ENCODE results near the gene STON2.

STON2 gene

DNA sequence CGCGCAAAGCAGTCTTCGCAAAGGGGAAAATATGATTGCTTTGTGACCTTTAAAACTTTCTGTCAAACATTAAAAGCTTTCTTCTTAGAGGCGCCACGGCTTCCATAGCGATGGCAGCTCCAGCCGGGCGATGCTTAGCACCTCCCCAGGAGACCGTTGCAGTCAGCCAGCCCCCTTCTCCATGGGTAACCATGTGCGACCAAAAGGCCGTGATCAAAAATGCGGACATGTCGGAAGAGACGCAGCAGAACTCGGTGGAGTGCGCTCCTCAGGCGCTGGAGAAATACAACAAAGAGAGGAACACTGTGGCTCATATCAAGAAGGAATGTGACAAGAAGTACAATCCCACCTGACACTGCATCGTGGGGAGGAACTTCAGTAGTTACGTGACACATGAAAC lies 12.7 kb upstream of the STON2 start:
- no peak for TF ChIP-seq Cebpa-rat (IDR thresholded peaks at IDR 0.05)

DNA sequence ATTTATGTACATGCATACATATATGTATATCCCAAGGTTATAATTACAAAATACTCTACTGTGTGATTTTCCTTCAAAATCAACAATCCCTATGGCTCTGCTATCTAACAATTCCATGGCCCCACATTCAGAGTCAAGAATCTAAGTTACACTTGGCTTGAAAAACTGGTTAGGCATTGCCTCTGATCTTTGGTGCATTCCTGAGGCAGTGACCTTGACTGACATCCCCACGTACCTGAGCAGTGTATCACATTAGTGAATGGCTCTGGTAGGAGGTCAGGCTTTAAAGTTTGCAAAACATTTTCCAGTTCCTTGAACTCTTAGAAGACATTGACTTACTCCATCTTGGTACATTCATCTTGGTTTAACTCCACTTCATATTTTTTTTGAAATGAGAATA lies 8.5 kb upstream of the STON2 start:
- no peak overlapping the region for H3K4me3 ChIP-seq
- no peak overlapping the region for H3K9ac ChIP-seq
- peaks cover 0 to 100% (median 0%) of the 10 kb centered on the region in 11 experiments; a peak in 7 of 22 replicates for H3K27me3 ChIP-seq

More for the DNA sequence above, 12.7 kb upstream of the STON2 start:
- peaks cover 8 to 39% (median 15%) of the 10 kb centered on the region in 11 experiments for H3K9me3 ChIP-seq (replicated peaks in 1 of 11)
- H3K9ac ChIP-seq = no peak overlapping the region
- no peaks in the 10 kb centered on the region for H3K36me3 ChIP-seq
- no peak overlapping the region for H3K27ac ChIP-seq
- H3K27me3 ChIP-seq = peaks cover 0 to 84% (median 0%) of the 10 kb centered on the region in 11 experiments; a peak in 7 of 22 replicates
- no peaks in the 10 kb centered on the region; a peak in 1 of 22 replicates for H4K20me1 ChIP-seq
- no peak overlapping the region for H3K4me3 ChIP-seq
- H3K4me1 ChIP-seq = peaks cover 17 to 32% (median 27%) of the 10 kb centered on the region in 10 experiments
- H3K4me2 ChIP-seq = peak overlapping the region in 7 of 11 experiments; percentile 4 to 63 (median 41); a peak in 12 of 22 replicates

DNA sequence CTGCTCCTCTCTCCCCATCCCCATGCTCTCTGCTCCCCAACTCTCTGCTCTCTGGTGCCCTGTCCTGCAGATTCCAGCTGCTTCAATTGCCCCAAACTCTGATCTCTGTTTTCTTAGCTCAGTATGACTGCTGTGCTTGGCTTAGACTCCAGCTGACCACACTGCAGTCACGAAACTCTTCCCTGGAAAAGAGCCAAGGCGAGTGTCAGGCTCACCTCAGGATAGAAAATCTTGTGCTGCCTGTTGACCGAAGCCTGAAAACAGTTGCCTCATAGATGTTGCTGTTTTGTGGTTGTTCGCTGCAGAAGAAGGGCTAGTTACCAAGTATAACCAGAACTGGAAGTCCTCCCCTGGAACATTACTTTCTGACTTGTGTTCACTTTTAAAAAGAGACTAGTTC lies 6.7 kb upstream of the STON2 start:
- Histone ChIP-seq H3K4me3 (no peak overlapping the region), H3K9me3 (replicated peaks in 1 of 11) (peaks cover 0 to 31% (median 8%) of the 10 kb centered on the region in 11 experiments; a peak in 12 of 22 replicates), H3K27ac (no peak overlapping the region), H3K27me3 (peaks cover 0 to 100% (median 0%) of the 10 kb centered on the region in 11 experiments; a peak in 7 of 22 replicates), H4K20me1 (peaks cover 0 to 5% (median 0%) of the 10 kb centered on the region in 11 experiments; a peak in 1 of 22 replicates), H3K9ac (no peak overlapping the region), H3K36me3 (no peaks in the 10 kb centered on the region), H3K4me2 (no peak overlapping the region), H3K4me1 (peaks cover 0 to 14% (median under 1%) of the 10 kb centered on the region in 10 experiments; a peak in 9 of 20 replicates)
- TF ChIP-seq Cebpa-rat (IDR thresholded peaks at IDR 0.05) = no peak

More for the DNA sequence above, 8.5 kb upstream of the STON2 start:
- no peaks in the 10 kb centered on the region for H3K36me3 ChIP-seq
- no peak overlapping the region for H3K4me2 ChIP-seq
- H3K4me1 ChIP-seq = peaks cover 0 to 8% (median 5%) of the 10 kb centered on the region in 10 experiments; a peak in 6 of 20 replicates
- H3K9me3 ChIP-seq (replicated peaks in 1 of 11) = peaks cover 0 to 41% (median 9%) of the 10 kb centered on the region in 11 experiments; a peak in 12 of 22 replicates
- no peak overlapping the region for H3K27ac ChIP-seq
- H4K20me1 ChIP-seq = no peaks in the 10 kb centered on the region
- no peak for TF ChIP-seq Cebpa-rat (IDR thresholded peaks at IDR 0.05)

DNA sequence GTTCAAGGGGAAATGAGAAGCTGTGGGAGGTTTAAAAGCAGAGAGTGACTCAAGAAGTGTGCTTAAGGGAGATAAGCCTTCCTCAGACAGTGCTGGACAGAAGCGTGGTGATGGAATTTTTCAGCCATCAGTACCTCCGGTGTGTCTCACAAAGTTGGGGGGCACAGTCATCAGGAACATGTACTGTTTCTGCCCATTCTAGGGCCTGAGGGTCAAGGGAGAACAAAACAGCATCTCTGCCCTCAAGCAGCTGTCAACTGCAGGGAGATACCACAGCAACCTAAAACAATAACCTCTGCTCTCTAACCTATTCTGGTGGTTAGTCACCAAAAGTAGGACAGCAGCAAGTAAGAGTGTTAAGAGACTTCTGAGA lies 2.0 kb upstream of the STON2 start:
- peak overlapping the region in 5 of 11 experiments; percentile 42 to 86 (median 73); a peak in 9 of 22 replicates for H3K4me2 ChIP-seq
- no peaks in the 10 kb centered on the region; a peak in 1 of 22 replicates for H3K36me3 ChIP-seq
- H3K4me1 ChIP-seq = peaks cover 0 to 40% (median 11%) of the 10 kb centered on the region in 10 experiments; a peak in 11 of 20 replicates
- peak overlapping the region in 3 of 11 experiments; percentile 28 to 67 (median 46); a peak in 7 of 22 replicates for H3K9ac ChIP-seq
- H4K20me1 ChIP-seq = peaks cover 0 to 7% (median 0%) of the 10 kb centered on the region in 11 experiments; a peak in 2 of 22 replicates
- TF ChIP-seq Cebpa-rat (IDR thresholded peaks at IDR 0.05) = no peak
- peaks cover 0 to 15% (median 0%) of the 10 kb centered on the region in 11 experiments; a peak in 2 of 22 replicates for H3K9me3 ChIP-seq (replicated peaks in 1 of 11)
- no peak overlapping the region for H3K4me3 ChIP-seq
- peak overlapping the region in 7 of 11 experiments; percentile 9 to 86 (median 59); a peak in 10 of 22 replicates for H3K27ac ChIP-seq
- peaks cover 0 to 86% (median 0%) of the 10 kb centered on the region in 11 experiments; a peak in 7 of 22 replicates for H3K27me3 ChIP-seq

DNA sequence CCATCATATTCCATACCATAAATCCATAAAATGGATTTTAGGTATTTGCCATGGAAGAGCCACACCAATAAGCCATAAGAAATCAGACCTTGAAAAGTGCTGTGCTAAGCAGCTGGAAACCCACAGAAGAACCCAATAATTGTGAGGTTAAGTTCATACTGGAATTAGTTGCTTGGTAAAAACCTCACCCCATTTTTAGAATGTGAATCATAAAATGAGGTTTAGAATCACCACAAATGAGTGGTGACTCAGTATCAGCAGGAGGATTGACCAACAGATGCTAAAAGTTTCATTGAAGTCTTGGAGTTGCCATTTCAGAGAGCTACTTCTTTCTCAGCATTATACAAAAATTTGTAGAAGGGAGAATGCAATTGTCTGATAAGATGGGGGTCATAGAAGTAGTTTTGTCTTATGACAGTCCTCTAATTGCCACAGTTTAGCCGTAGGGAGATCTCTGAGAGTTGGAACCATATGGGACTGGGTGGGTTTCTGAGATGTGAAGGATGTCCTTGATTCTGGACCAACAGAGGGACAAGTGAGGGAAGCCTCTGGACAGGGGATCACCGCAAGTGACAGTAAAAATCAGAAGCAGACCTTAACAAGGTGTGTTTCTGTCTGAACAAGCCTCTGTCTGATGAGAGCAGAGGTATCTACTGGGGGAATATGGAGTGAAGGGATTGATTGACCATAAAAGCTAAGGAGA lies 1.4 kb upstream of the STON2 start:
- H4K20me1 ChIP-seq = peaks cover 0 to 7% (median 0%) of the 10 kb centered on the region in 11 experiments; a peak in 2 of 22 replicates
- TF ChIP-seq Cebpa-rat (IDR thresholded peaks at IDR 0.05) = peak in 2 of 11 experiments; percentile 47 to 62; a peak in 4 of 22 replicates
- peak overlapping the region in 7 of 11 experiments; percentile 9 to 86 (median 59); a peak in 10 of 22 replicates for H3K27ac ChIP-seq
- H3K4me1 ChIP-seq = peaks cover 0 to 40% (median 11%) of the 10 kb centered on the region in 10 experiments; a peak in 11 of 20 replicates
- H3K9ac ChIP-seq = peak overlapping the region in 4 of 11 experiments; percentile 13 to 67 (median 37); a peak in 7 of 22 replicates
- no peak overlapping the region for H3K4me3 ChIP-seq
- no peaks in the 10 kb centered on the region; a peak in 1 of 22 replicates for H3K36me3 ChIP-seq
- H3K4me2 ChIP-seq = peak overlapping the region in 6 of 11 experiments; percentile 16 to 86 (median 62); a peak in 10 of 22 replicates
- H3K9me3 ChIP-seq (replicated peaks in 1 of 11) = peaks cover 0 to 15% (median 0%) of the 10 kb centered on the region in 11 experiments; a peak in 2 of 22 replicates
- H3K27me3 ChIP-seq = peaks cover 0 to 86% (median 0%) of the 10 kb centered on the region in 11 experiments; a peak in 7 of 22 replicates

DNA sequence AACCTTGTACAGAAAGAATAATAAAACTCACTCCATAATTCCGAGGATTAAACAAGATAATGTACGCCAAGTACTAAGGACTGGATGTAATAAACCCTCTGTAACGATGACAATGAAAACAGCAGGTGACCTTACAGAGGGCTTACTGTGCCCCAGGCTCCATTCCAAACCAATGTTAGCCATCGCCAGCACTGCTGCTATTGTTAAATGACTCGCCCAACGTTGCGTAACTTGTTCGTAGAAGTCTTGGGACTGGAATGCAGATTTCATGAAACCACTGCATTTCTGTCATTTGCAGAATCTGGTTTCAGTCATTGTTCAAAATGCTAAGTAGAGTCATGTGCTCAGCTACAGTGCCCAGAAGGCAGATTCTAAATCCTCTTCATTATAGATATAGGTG lies 728 bp upstream of the STON2 start:
- Histone ChIP-seq H3K36me3 (no peaks in the 10 kb centered on the region; a peak in 1 of 22 replicates), H3K4me2 (peak overlapping the region in 6 of 11 experiments; percentile 6 to 86 (median 58); a peak in 9 of 22 replicates), H3K9me3 (replicated peaks in 1 of 11) (peaks cover 0 to 14% (median 0%) of the 10 kb centered on the region in 11 experiments; a peak in 2 of 22 replicates), H4K20me1 (peaks cover 0 to 7% (median 0%) of the 10 kb centered on the region in 11 experiments; a peak in 2 of 22 replicates), H3K4me1 (peaks cover 0 to 46% (median 11%) of the 10 kb centered on the region in 10 experiments; a peak in 11 of 20 replicates), H3K27ac (peak overlapping the region in 4 of 11 experiments; percentile 41 to 86 (median 60); a peak in 7 of 22 replicates), H3K9ac (peak overlapping the region in 3 of 11 experiments; percentile 5 to 47 (median 21); a peak in 4 of 22 replicates), H3K4me3 (no peak overlapping the region), H3K27me3 (peaks cover 0 to 86% (median 0%) of the 10 kb centered on the region in 11 experiments; a peak in 7 of 22 replicates)
- TF ChIP-seq Cebpa-rat (IDR thresholded peaks at IDR 0.05) = peak in 10 of 11 experiments; percentile 19 to 79 (median 66); a peak in 14 of 22 replicates

DNA sequence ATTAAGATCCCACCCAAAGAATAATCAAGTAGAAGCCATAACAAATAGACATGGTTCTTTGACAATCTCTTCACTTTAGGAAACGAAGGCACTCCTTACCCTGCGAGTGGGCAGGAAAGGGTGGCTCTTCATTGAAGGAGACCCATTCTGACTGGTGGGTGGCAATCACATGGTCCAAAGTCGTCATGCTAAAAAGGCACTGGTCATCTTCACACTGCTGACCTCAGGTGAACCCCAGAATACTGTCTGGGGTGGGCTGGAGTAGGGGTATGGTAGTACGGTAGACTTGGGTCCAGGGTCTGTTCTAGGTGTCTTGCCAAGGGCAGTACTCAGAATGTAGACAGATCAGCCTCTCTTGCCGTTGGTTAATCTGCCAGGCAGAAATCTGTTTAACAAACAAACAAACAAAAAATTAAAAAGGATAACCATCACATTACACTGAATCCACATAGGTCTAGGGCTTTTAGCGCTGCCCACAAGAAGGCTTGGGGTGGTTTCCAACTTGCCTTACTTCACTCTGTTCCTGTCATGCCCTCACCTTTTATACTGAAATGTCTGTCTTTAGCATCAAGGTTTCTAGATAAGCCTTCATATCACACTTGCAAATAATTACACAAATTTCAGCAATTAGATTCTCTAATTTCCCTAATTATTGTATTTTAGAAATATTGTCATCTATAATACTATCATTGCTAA lies 1.8 kb downstream of the STON2 start:
- Histone ChIP-seq H3K4me1 (peaks cover 0 to 46% (median 11%) of the 10 kb centered on the region in 10 experiments; a peak in 11 of 20 replicates), H3K9me3 (replicated peaks in 1 of 11) (peaks cover 0 to 10% (median 0%) of the 10 kb centered on the region in 11 experiments; a peak in 7 of 22 replicates), H3K9ac (no peak overlapping the region), H3K4me3 (no peak overlapping the region), H4K20me1 (peaks cover 0 to 7% (median 0%) of the 10 kb centered on the region in 11 experiments; a peak in 2 of 22 replicates), H3K27ac (no peak overlapping the region), H3K27me3 (peaks cover 0 to 86% (median 0%) of the 10 kb centered on the region in 11 experiments; a peak in 7 of 22 replicates), H3K4me2 (no peak overlapping the region), H3K36me3 (peaks cover 0 to 5% (median 0%) of the 10 kb centered on the region in 11 experiments; a peak in 1 of 22 replicates)
- TF ChIP-seq Cebpa-rat (IDR thresholded peaks at IDR 0.05) = no peak

DNA sequence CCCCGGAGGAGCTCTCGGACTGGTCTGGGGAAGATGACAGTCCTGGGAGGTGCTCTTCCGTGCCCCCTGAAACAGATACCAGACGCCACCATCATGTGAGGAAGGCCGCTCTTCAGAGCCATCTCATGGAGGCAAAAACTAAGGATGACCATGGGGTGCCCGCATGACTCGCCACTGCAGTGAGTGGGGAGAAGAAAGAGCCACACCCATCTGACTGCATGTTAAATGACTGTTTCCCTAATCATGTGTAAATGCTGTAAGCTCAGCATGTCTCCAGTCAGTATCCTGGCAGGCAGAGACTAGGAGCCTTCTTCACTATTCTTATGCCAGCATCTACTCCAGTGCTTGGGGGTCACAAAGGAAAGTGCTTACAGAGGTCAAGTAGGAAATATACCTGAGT lies 4.0 kb downstream of the STON2 start:
- no peak for TF ChIP-seq Cebpa-rat (IDR thresholded peaks at IDR 0.05)
- H3K9me3 ChIP-seq (replicated peaks in 1 of 11) = peaks cover 0 to 11% (median 0%) of the 10 kb centered on the region in 11 experiments; a peak in 7 of 22 replicates
- H3K4me1 ChIP-seq = peaks cover 0 to 37% (median 5%) of the 10 kb centered on the region in 10 experiments; a peak in 11 of 20 replicates
- peaks cover 0 to 90% (median 0%) of the 10 kb centered on the region in 11 experiments; a peak in 7 of 22 replicates for H3K27me3 ChIP-seq
- H3K36me3 ChIP-seq = peaks cover 0 to 5% (median 0%) of the 10 kb centered on the region in 11 experiments; a peak in 1 of 22 replicates
- H3K9ac ChIP-seq = no peak overlapping the region
- H3K4me2 ChIP-seq = peak overlapping the region in 3 of 11 experiments; percentile 3 to 21 (median 20); a peak in 3 of 22 replicates
- no peak overlapping the region for H3K27ac ChIP-seq
- no peaks in the 10 kb centered on the region; a peak in 2 of 22 replicates for H4K20me1 ChIP-seq
- H3K4me3 ChIP-seq = no peak overlapping the region

Data from BLaER1 treated with 17β-estradiol and CSF1 and Interleukin-3, amounts not matched to agents 10 nM and 100 nM (cell line).